HCT116 (cell line): ENCODE results near the gene USP53. TPM values are rescaled to one million over a fixed set of nuclear protein-coding genes. Genes with fewer than 3 reads are reported as not detected.

Experiments
- ATAC-seq: fragments of 200-7000 bp; cut with Tn5 transposase; 2 replicates; pipeline ENCODE4 v1.9.1; 2020; ENCODE audit warnings: mild to moderate bottlenecking, moderate library complexity
- BruUV-seq: library from RNA; stranded (reverse); fragments of 400-500 nt; replicated peaks from 2 replicates; lab custom pipeline; 2021; lab: Mats Ljungman, UMichigan
- CTCF ChIA-PET: fragments of 300-600 bp; sonication (Branson Sonifier 250); formaldehyde crosslinking; loops from one replicate; lab custom pipeline; 2021; ENCODE audit warnings: antibody characterized with exemption; lab: Charles Lee
- POLR2A ChIA-PET: fragments of 300-600, 350-600 bp; sonication (Branson Sonifier 250); formaldehyde crosslinking; loops from one replicate; lab custom pipeline; 2021; ENCODE audit warnings: antibody characterized with exemption; lab: Charles Lee
- RAD21 ChIA-PET, 2 experiments: fragments of 300-600 bp; sonication (Branson Sonifier 250); formaldehyde crosslinking; loops; one replicate each; lab custom pipeline; 2023; ENCODE audit warnings: low total read pairs in 2 of 2; ENCODE audit not compliant: uncharacterized antibody in 2 of 2, unreplicated experiment in 2 of 2, low non-redundant PET in 1 of 2; lab: Charles Lee
- DNase-seq: peaks from one replicate; pipeline ENCODE4 v3.0.0-alpha.2; 2010; ENCODE audit warnings: low read depth, low spot score
- H2AFZ ChIP-seq: fragments of 200-600 bp; shearing (Covaris generic), sonication (generic); 2 replicates; pipeline ENCODE4 v1.6.1; 2017; ENCODE audit warnings: low read depth, mixed run types, mixed read lengths, antibody characterized with exemption, low read length; ENCODE audit not compliant: poor library complexity, severe bottlenecking
- H3K27ac ChIP-seq: 2 replicates; pipeline ENCODE4 v1.5.1; 2012; ENCODE audit warnings: low read depth, low read length
- H3K27me3 ChIP-seq: fragments of 200-600 bp; sonication (generic); 2 replicates; pipeline ENCODE4 v1.6.1; 2016; ENCODE audit warnings: mixed run types, low read length, mixed read lengths; ENCODE audit not compliant: insufficient read depth
- H3K36me3 ChIP-seq, 2 experiments: fragments of 200-500 bp in 1 of 2; fragments of 200-600 bp in 1 of 2; sonication (Bioruptor generic) in 1 of 2; sonication (generic) in 1 of 2; 2 replicates each; pipeline versions ENCODE4 v1.5.1 to v1.6.1; 2014 to 2016; ENCODE audit warnings: low read length in 2 of 2, inconsistent platforms in 1 of 2, mixed read lengths in 1 of 2, mixed run types in 1 of 2; ENCODE audit not compliant: insufficient read depth in 2 of 2, control insufficient read depth in 1 of 2
- H3K4me1 ChIP-seq, 2 experiments: fragments of 200-600 bp in 1 of 2; sonication (generic) in 1 of 2; 2 replicates each; pipeline versions ENCODE4 v1.5.1 to v1.6.1; 2012 to 2017; ENCODE audit warnings: low read length in 2 of 2, inconsistent platforms in 1 of 2, mild to moderate bottlenecking in 1 of 2, mixed read lengths in 1 of 2, mixed run types in 1 of 2, moderate library complexity in 1 of 2; ENCODE audit not compliant: insufficient read depth in 2 of 2, control insufficient read depth in 1 of 2
- H3K4me2 ChIP-seq: fragments of 200-600 bp; sonication (generic); 2 replicates; pipeline ENCODE4 v1.6.1; 2017; ENCODE audit warnings: mixed run types, low read length, mixed read lengths
- H3K4me3 ChIP-seq, 2 experiments: fragments of 200-600 bp in 1 of 2; sonication (generic) in 1 of 2; replicated peaks in 1 of 2; 2 replicates each; pipeline ENCODE4 v1.5.1; 2011 to 2016; ENCODE audit warnings: low read length in 2 of 2, control low read depth in 1 of 2, low read depth in 1 of 2, mild to moderate bottlenecking in 1 of 2, mixed read lengths in 1 of 2, mixed run types in 1 of 2
- H3K79me2 ChIP-seq: fragments of 200-600 bp; sonication (generic); 2 replicates; pipeline ENCODE4 v1.6.1; 2017; ENCODE audit warnings: mild to moderate bottlenecking, mixed run types, low read length, moderate library complexity, mixed read lengths; ENCODE audit not compliant: insufficient read depth
- H3K9ac ChIP-seq: fragments of 200-600 bp; sonication (generic); 2 replicates; pipeline ENCODE4 v1.6.1; 2016; ENCODE audit warnings: low read length, mixed read lengths
- H3K9me2 ChIP-seq: fragments of 200-600 bp; sonication (generic), shearing (Covaris generic); 2 replicates; pipeline ENCODE4 v1.6.1; 2017; ENCODE audit warnings: mixed run types, mild to moderate bottlenecking, moderate library complexity; ENCODE audit not compliant: insufficient read depth
- H3K9me3 ChIP-seq, 2 experiments: fragments of 200-500 bp in 1 of 2; fragments of 200-600 bp in 1 of 2; sonication (Bioruptor generic) in 1 of 2; sonication (generic) in 1 of 2; 2 replicates each; pipeline ENCODE4 v1.6.1; 2014 to 2017; ENCODE audit warnings: low read length in 2 of 2, mixed read lengths in 2 of 2, inconsistent platforms in 1 of 2, low read depth in 1 of 2, mild to moderate bottlenecking in 1 of 2, mixed run types in 1 of 2, moderate library complexity in 1 of 2; ENCODE audit not compliant: control insufficient read depth in 1 of 2, insufficient read depth in 1 of 2
- H4K20me1 ChIP-seq: fragments of 200-600 bp; sonication (generic), shearing (Covaris generic); 2 replicates; pipeline ENCODE4 v1.6.1; 2017; ENCODE audit warnings: mixed run types, mild to moderate bottlenecking, moderate library complexity; ENCODE audit not compliant: insufficient read depth
- CBX3 ChIP-seq: IDR thresholded peaks from 2 replicates; pipeline ENCODE4 v1.6.1; 2012; ENCODE audit warnings: low read depth
- CEBPB ChIP-seq: IDR thresholded peaks from 2 replicates; pipeline ENCODE4 v1.6.1; 2012; ENCODE audit warnings: low read depth
- EZH2phosphoT487 ChIP-seq: fragments of 200-600 bp; IDR thresholded peaks from 2 replicates; pipeline ENCODE4 v1.6.1; 2018; ENCODE audit warnings: antibody characterized with exemption, borderline replicate concordance
- JUND ChIP-seq: IDR thresholded peaks from 2 replicates; pipeline ENCODE4 v1.6.1; 2012
- POLR2AphosphoS5 ChIP-seq: IDR thresholded peaks from 2 replicates; pipeline ENCODE4 v1.6.1; 2011; ENCODE audit warnings: mild to moderate bottlenecking, low read depth, low read length, moderate library complexity
- RAD21 ChIP-seq: IDR thresholded peaks from 2 replicates; pipeline ENCODE4 v1.6.1; 2012; ENCODE audit warnings: low read depth, mild to moderate bottlenecking
- SIN3A ChIP-seq: IDR thresholded peaks from 2 replicates; pipeline ENCODE4 v1.6.1; 2012; ENCODE audit warnings: low read depth
- SP1 ChIP-seq: IDR thresholded peaks from 2 replicates; pipeline ENCODE4 v1.6.1; 2012; ENCODE audit warnings: low read depth
- TCF7L2 ChIP-seq: IDR thresholded peaks from 2 replicates; pipeline ENCODE4 v1.7.0; 2011; ENCODE audit warnings: borderline replicate concordance, inconsistent platforms; ENCODE audit not compliant: insufficient read depth, insufficient read length; ENCODE audit errors: extremely low read depth
- intact Hi-C: fragments of 100-400 bp; cut with micrococcal nuclease; formaldehyde crosslinking; loops from 2 replicates; pipeline ENCODE4 v1.10.0; 2022
- total RNA-seq: library from RNA; stranded (reverse); gene quantifications from one replicate; pipeline ENCODE4 v1.2.1, GENCODE V29; 2021; ENCODE audit not compliant: unreplicated experiment
- TF ChIP-seq, protein P1 (sequence below), 3 experiments: fragments of 200-600 bp in 1 of 3; sonication (generic) in 1 of 3; IDR thresholded peaks in 2 of 3; conservative IDR thresholded peaks in 1 of 3; 2 replicates each; pipeline ENCODE4 v1.5.1; 2012 to 2017; ENCODE audit warnings: low read depth in 2 of 3, low read length in 2 of 3, antibody characterized with exemption in 1 of 3, borderline replicate concordance in 1 of 3, control low read depth in 1 of 3, mild to moderate bottlenecking in 1 of 3, mixed read lengths in 1 of 3, mixed run types in 1 of 3, moderate library complexity in 1 of 3; ENCODE audit not compliant: insufficient read depth in 1 of 3
- TF ChIP-seq, protein P2 (sequence below): IDR thresholded peaks from 2 replicates; pipeline ENCODE4 v1.6.1; 2011; ENCODE audit warnings: mild to moderate bottlenecking, low read length, moderate library complexity; ENCODE audit not compliant: insufficient replicate concordance; ENCODE audit errors: extremely low read depth

USP53 gene
- total RNA-seq, 1 experiment from 2014 or later = 22.0 TPM

DNA sequence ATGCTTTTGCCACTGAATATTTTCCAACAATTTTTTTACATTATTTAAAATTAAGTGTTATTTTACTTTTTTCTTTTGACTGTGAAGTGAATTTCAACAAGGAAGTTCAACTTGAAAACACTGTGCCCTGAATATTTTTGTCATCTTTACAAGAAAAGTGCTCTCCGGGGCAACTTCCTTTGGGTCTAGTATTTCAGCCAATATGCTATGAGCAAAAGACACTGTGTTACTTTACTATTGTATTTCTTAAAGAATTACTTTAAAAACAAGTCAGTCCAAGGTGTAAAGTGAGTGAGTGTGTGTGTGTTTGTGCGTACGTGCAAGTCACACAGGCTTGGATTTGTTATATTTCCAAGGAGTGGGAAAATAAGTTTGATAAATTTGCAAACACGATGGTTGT lies 7.6 kb upstream of the USP53 start:
- ATAC-seq = no peak
- POLR2A ChIA-PET = no interaction called here
- no TSS peak for BruUV-seq

More for the DNA sequence above, 7.6 kb upstream of the USP53 start:
- H3K4me1 ChIP-seq = peaks cover 9 to 18% of the 10 kb centered on the region in 2 experiments
- H3K9me3 ChIP-seq = no peaks in the 10 kb centered on the region
- no peak for DNase-seq
- ChIA-PET CTCF (no interaction called here), RAD21 (no interaction called here)
- no peak overlapping the region for H3K4me3 ChIP-seq
- no peaks in the 10 kb centered on the region for H3K27me3 ChIP-seq
- H3K4me2 ChIP-seq = no peak overlapping the region
- no peak overlapping the region for H3K27ac ChIP-seq
- no peaks in the 10 kb centered on the region for H3K79me2 ChIP-seq
- TF ChIP-seq CBX3 (no peak), POLR2AphosphoS5 (no peak), SIN3A (no peak), JUND (no peak), RAD21 (no peak), CEBPB (no peak), TCF7L2 (no peak), SP1 (no peak), EZH2phosphoT487 (no peak)
- TF ChIP-seq, protein P1, sequence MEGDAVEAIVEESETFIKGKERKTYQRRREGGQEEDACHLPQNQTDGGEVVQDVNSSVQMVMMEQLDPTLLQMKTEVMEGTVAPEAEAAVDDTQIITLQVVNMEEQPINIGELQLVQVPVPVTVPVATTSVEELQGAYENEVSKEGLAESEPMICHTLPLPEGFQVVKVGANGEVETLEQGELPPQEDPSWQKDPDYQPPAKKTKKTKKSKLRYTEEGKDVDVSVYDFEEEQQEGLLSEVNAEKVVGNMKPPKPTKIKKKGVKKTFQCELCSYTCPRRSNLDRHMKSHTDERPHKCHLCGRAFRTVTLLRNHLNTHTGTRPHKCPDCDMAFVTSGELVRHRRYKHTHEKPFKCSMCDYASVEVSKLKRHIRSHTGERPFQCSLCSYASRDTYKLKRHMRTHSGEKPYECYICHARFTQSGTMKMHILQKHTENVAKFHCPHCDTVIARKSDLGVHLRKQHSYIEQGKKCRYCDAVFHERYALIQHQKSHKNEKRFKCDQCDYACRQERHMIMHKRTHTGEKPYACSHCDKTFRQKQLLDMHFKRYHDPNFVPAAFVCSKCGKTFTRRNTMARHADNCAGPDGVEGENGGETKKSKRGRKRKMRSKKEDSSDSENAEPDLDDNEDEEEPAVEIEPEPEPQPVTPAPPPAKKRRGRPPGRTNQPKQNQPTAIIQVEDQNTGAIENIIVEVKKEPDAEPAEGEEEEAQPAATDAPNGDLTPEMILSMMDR (IDR thresholded peaks at IDR 0.05 in 2 of 3, conservative IDR thresholded peaks at IDR 0.05 in 1 of 3; ENCODE audit: borderline replicate concordance in 1 of 3, insufficient read depth in 1 of 3, low read depth in 2 of 3, low read length in 2 of 3) = no peak
- TF ChIP-seq, protein P2, sequence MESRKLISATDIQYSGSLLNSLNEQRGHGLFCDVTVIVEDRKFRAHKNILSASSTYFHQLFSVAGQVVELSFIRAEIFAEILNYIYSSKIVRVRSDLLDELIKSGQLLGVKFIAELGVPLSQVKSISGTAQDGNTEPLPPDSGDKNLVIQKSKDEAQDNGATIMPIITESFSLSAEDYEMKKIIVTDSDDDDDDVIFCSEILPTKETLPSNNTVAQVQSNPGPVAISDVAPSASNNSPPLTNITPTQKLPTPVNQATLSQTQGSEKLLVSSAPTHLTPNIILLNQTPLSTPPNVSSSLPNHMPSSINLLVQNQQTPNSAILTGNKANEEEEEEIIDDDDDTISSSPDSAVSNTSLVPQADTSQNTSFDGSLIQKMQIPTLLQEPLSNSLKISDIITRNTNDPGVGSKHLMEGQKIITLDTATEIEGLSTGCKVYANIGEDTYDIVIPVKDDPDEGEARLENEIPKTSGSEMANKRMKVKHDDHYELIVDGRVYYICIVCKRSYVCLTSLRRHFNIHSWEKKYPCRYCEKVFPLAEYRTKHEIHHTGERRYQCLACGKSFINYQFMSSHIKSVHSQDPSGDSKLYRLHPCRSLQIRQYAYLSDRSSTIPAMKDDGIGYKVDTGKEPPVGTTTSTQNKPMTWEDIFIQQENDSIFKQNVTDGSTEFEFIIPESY = no peak
- H3K9me2 ChIP-seq = no peaks in the 10 kb centered on the region
- intact Hi-C loops = no loop called here
- no peak overlapping the region for H2AFZ ChIP-seq
- H4K20me1 ChIP-seq = no peaks in the 10 kb centered on the region
- no peak overlapping the region for H3K9ac ChIP-seq
- H3K36me3 ChIP-seq = no peaks in the 10 kb centered on the region
